NCI-H1417 treated with DMSO at 0.1 percent for 48 hours (cell line): Measurements from ENCODE around the gene EXPH5.

Source experiments
- DNase-seq: peaks from one replicate; lab custom pipeline; 2025; lab: John Stamatoyannopoulos, UW

EXPH5 gene

DNA sequence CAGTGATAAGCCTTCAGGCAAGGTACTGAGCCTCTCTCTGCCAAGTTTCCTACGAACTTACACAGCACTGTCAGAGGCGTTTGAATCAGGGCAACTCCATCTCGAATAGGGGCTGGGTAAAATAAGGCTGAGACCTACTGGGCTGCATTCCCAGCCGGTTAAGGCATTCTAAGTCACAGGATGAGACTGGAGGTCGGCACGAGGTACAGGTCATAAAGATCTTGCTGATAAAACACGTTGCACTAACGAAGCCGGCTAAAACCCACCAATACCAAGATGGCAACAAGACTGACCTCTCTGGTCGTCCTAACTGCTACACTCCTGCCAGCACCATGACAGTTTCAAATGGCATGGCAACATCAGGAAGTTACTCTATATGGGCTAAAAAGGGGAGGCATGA, 75.0 kb downstream of the EXPH5 start:
- DNase-seq = no peak

DNA sequence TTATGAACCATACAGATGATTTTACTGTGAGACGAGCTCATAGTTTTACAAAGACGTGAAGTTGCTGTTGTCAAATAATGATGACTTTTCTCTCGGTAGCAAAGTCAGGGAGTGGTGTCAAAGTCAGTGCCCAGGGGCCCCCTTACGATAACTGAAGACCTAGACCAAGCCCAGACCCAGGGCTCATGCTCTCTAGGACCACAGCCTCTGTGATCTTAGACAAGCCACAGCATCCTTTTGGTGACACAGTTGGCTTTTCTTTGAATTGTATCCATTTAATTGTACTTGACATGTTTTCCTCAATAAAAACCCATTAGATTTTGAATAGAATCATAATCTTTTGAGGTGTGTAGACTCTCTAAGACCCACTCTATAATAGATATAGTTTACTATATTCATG, 77.4 kb downstream of the EXPH5 start:
- DNase-seq = no peak

DNA sequence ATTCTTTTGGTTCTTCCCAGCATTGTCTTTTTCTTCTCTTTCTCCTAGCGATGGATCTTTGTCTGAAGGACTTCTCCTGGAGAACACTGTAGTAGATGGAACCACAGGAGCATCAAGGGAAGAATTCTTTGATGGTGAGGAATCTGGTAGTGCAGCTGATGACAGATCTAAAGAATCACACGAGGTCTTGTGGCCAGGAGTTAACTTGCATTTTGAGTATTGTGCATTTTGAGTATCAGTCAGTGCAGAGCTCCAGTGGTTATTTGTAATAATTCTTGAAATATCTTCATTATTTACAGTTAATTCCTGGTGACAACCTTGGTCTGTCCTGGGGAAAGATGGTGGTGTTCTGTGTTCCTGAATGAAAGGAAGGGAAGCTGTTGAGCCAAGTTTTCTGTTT, 80.9 kb downstream of the EXPH5 start:
- no peak for DNase-seq

- no peak for DNase-seq
Observed at GRCh38 chr11:108511851-108512474, 81.6 kb downstream of the EXPH5 start.

DNA sequence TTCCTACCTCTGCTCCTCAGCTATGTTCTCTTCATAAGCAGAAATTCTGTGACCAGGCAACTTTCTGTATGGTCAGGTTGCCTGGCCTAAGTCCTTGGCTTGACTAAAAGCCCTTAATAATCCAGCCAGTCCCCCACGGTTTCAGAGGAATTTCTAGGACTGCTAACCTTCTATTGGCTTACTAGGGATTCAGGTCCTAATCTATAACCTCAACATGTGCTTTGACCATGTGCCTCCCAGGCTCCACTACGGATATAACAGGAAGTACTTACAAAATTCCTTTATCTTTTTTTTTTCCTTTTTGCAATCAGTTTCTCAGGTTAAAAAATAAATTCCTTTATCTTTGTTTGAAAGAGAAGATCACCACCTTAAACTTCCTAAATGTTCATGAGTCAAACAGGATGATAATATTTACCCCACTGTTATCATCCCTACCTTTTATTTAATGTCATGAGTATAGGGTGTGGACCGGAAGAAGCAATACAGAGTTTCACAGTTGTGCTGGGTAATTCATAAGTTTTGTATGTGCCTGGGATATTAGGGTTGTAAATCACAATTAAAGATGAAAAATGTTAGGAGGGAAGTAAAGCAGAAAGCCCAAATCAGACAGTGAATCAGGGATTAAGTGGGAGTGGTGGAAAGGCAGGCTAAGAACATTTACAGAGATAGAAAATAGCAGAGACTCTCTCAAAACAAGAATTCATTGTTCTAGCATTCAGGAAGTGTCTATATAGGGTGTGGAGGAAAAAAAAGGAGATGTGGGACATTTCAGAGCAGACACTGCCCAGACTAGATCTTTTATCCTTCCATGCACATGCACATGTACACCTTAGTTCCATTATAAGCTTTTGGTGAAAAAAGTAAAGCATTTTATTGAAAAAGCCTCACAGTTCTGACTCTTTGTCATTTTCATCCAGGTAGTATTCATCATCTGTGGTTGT, 84.6 kb downstream of the EXPH5 start:
- DNase-seq = no peak

DNA sequence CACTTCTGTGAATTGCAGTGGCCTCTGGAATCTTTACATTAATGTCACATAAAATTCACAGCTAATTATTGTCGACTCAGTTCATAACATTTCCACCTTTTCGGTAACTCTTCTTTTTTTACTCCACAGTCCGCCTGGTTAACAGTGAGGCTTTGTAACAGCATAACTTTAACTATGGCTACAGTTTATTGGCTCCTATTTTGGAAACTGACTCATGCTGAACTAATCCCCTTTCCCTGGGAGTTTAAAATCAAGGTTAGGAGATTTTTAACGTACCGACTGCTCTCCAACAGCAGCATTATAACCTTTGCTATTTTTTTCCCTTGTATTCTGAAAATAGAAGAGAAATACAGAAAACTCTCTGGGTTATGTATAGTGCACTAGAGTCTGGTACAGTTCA, 92.2 kb downstream of the EXPH5 start:
- no peak for DNase-seq

- no peak for DNase-seq
Observed at GRCh38 chr11:108500721-108501120, 92.8 kb downstream of the EXPH5 start.

DNA sequence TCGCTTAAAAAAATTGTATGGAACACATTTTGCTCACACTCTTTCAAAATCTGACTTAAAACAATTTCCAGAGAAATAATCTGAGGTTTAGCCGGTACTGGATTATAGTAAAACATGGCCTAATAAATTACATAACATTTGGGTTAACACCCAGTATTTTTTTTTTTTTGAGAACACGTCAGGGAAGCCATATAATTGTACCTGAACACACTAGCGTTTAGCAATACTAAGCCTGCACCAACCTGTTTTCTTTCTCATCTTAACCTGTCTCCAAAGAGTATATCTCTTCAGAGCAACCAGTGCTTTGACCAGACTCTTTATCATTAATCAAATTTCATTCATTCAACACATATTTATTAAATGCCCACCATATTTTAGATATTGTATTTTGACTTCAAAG, 93.4 kb downstream of the EXPH5 start:
- no peak for DNase-seq

GRCh38 chr11:108498816-108499408, 94.7 kb downstream of the EXPH5 start:
- no peak for DNase-seq

- peak; percentile 17 for DNase-seq
Observed at GRCh38 chr11:108498046-108498815, 95.3 kb downstream of the EXPH5 start, which contains the start of gene POGLUT3. Gene POGLUT3, minus strand, starts transcription at chr11:108498384. Its CDS starts 18 bp downstream, at chr11:108498366.

DNA sequence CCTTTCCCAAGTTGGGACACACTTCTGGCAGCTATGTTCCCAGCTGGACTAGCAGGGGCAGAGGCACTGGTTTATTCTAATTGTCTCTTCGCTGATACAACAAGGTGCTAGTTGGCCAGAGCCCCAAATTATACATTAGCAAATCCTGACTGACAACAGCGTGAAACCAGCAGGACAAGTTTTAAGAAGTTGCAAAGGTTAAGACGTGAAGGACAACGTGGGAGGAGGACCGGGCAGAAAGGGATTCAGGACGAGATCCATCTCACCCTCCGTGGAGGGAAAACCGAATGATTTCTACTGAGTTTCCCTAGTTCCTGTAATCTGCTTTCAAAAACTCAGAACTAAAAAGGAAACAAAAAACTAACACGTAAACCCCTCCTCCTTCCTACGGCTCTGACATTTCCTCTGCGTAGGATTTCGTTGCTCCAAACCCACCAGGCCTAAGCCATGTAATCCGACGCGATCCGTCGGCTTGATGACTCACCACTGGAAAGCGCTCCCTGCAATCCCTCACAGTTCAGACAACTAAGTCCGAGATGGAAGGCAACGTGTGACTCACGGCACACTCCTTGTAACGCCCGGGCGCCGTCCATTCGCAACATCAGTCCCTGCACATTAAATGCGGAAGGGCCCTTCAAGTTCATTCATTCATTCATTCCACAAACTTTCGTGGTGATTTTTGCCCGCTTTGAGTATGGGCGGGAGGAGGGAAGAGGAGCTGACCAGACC, 96.1 kb downstream of the EXPH5 start:
- DNase-seq = peak; percentile 62

- DNase-seq = no peak
Observed at GRCh38 chr11:108496643-108497256, 96.8 kb downstream of the EXPH5 start.

DNA sequence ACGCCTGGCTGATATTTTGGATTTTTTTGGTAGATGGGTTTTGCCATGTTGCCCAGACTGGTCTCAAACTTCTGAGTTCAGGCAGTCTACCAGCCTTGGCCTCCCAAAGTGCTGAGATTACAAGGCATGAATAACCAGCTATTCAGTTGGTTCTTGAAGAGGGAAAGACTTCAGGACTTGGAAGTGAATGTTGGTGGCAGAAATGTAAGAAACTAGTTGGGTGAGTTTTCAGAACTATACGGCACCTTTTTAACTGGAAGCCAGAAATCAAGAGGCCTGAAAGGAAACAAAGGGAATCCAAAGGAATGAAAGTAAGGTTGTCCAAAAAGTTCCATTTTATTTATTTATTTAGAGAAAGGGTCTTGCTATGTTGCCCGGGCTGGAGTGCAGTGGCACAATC, 98.2 kb downstream of the EXPH5 start:
- DNase-seq = no peak

DNA sequence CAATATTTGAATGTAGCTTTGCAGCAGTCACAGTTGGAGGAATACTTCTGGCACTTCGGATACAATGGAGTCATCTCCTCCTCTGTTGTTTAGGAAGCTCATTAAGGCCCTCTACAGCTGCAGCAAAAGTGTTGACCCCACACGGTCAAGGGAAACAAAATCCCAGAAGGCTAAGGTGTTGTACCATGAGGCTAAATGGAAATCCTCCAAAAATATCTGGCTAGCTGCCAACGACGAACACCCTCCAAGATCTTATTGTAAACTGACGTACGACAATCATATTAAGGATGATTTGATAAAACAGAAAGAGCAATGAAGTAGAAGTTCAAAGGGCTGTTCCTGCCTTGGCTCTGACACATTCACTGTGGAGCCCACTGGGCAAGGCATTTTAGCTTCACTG, 99.4 kb downstream of the EXPH5 start:
- no peak for DNase-seq

DNA sequence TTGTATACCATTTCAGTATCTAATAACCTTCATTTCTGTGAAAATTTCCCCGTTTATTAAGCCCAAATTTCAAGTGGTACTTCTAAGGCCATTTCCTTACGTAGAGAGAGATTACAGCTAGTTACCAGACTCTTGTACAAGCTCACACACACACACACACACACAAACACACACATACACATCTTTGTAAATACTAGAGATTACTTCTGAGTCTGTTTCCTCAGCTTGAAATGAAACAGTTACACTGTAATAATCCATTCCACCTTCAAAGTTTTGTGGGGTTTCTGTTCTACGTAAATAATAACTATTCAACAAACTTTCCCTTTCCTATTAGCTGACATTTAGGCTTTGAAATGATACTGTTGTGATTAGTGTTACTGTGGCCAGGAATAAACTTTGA, 101.6 kb downstream of the EXPH5 start:
- no peak for DNase-seq

DNA sequence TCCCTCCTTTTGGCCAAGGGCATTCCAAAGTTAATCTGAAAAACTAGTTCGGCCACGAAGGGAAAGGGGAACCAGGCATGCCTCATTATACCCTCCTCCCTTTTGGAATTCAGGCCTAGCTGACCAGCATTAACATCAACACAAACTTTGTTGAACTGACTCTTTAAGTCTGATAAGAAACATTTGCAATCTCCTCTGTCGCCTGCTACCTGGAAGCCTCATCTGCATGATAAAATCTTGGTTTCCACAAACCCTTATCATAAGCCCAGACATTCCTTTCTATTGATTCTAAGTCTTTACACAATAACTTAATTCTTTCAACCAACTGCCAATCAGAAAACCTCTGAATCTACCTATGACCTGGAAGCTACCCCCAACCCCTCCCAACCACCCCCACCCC, 106.7 kb downstream of the EXPH5 start:
- no peak for DNase-seq

GRCh38 chr11:108486331-108486730, 107.2 kb downstream of the EXPH5 start:
- DNase-seq = no peak

DNA sequence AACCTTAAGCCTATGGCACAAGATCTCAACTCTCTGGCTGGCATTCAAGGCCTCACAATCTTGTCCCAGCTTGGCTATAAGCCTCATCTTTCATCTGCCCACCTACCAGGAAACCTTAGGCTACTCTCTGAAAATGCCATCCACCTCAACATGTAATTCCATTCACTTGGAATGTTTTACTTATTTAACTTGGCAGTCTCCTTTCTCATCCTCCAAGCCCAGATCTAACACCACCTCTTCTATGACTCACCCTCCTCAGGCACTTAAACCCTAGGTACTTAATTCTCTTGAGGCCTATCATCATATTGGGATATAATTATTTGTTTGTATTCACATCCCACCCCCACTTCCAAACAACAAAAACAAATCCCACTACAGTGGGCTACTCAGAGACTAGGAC, 110.4 kb downstream of the EXPH5 start:
- DNase-seq = no peak

- no peak for DNase-seq
Observed at GRCh38 chr11:108474664-108475463, 118.7 kb downstream of the EXPH5 start.

DNA sequence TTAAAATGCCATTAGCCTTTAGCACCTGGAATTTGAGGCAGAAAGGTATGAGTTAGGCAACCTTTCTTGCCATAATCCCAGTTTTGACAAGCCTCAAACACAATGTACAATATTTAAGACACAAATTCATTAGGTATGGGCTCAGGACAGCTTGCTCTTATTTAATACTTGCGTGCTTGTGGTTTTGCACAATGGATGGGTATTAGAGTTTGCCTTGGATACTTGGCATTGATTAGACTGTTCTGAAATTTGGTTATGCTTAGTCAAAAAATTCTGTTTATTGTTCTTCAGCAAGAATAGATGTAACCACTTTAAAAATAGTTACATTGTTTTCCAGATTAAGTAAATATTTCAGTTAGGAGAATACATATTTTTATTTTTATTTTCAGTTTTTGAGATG, 120.9 kb downstream of the EXPH5 start:
- DNase-seq = no peak
